ENCODE results near the gene KIF5A.
"Not testable (repeated sequence)": the region's sequence is repeated elsewhere in the genome, so short reads cannot be mapped to it uniquely, and the experiment has no call there.

KIF5A gene

GRCh38 chr12:57609781-57610553, 60.1 kb downstream of the KIF5A start:
- DNase-seq: no peak

GRCh38 chr12:57610554-57611107, 60.8 kb downstream of the KIF5A start:
- DNase-seq: peak; percentile 77

- DNase-seq: peak; percentile 91
These were observed 61.4 kb downstream of the KIF5A start, which contains the start of gene ARHGEF25 for GRCh38 chr12:57611108-57611826. ARHGEF25 (plus strand) TSS chr12:57611435; CDS start chr12:57611895, 460 bp downstream.

GRCh38 chr12:57611827-57612710, 62.2 kb downstream of the KIF5A start:
- DNase-seq: no peak

- no peak for DNase-seq
These were observed 63.0 kb downstream of the KIF5A start for GRCh38 chr12:57612711-57613426.

- DNase-seq: no peak
These were observed 63.7 kb downstream of the KIF5A start for GRCh38 chr12:57613427-57614109.

- no peak for DNase-seq
These were observed 64.5 kb downstream of the KIF5A start for GRCh38 chr12:57614178-57614947.

GRCh38 chr12:57614948-57615500, 65.2 kb downstream of the KIF5A start:
- DNase-seq: no peak

- no peak for DNase-seq
These were observed 65.8 kb downstream of the KIF5A start for GRCh38 chr12:57615637-57616036.

- no peak for DNase-seq
These were observed 66.7 kb downstream of the KIF5A start for GRCh38 chr12:57616383-57617101.

- no peak for DNase-seq
These were observed 68.1 kb downstream of the KIF5A start for GRCh38 chr12:57617942-57618341.

GRCh38 chr12:57618431-57618830, 68.6 kb downstream of the KIF5A start:
- DNase-seq: not testable (repeated sequence)

GRCh38 chr12:57618966-57619433, 69.2 kb downstream of the KIF5A start:
- no peak for DNase-seq

- DNase-seq: no peak
These were observed 69.8 kb downstream of the KIF5A start for GRCh38 chr12:57619434-57620244.

GRCh38 chr12:57620245-57620935, 70.5 kb downstream of the KIF5A start:
- no peak for DNase-seq

- no peak for DNase-seq
These were observed 71.2 kb downstream of the KIF5A start for GRCh38 chr12:57620936-57621496.

- peak; percentile 72 for DNase-seq
These were observed 71.9 kb downstream of the KIF5A start for GRCh38 chr12:57621497-57622292.
